Measurements from ENCODE around the gene U2AF1L4. TPM values are rescaled to one million over a fixed set of nuclear protein-coding genes. Genes with fewer than 3 reads are reported as not detected.
"Not testable (repeated sequence)": the region's sequence is repeated elsewhere in the genome, so short reads cannot be mapped to it uniquely, and the experiment has no call there.

Gene U2AF1L4
- total RNA-seq, 1 donor: 12.1 TPM

DNA sequence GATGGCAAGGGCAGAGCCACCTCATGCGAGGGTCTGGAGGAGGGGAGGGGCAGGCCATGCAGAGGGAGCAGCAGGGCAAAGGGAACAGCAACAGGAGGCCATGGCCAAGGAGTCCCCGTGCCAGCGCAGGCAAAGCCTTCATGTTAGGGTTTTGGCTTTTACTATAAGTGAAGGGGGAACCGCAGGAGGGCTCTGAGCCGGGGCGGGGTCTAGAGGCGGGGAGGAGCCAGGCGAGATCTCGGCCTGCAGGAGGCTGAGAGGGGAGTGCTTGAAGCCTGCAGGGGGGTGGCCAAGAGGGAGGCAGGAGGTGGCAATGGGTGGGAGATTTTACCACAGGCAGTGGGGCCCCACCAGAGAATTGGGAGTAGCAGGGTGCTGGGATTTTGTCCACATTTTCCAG is 36.4 kb upstream of the U2AF1L4 start:
- no peak for DNase-seq (ENCODE audit: low read depth in 2 of 3, low spot score in 2 of 3)

DNA sequence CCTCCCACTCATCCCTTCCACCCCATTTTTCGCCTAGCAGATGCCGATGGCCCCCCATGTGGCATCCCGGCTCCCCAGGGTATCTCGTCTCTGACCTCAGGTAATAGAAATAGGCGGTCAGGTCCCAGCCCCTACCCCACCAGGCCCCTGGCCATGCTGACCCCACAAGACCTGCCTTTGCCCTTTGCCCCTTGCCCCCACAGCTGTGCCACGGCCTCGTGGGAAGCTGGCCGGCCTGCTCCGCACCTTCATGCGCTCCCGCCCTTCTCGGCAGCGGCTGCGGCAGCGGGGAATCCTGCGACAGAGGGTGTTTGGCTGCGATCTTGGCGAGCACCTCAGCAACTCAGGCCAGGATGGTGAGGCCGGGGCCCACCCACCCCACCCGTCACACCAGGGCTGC is 35.5 kb upstream of the U2AF1L4 start:
- DNase-seq (ENCODE audit: low read depth in 2 of 3, low spot score in 2 of 3): no peak

DNA sequence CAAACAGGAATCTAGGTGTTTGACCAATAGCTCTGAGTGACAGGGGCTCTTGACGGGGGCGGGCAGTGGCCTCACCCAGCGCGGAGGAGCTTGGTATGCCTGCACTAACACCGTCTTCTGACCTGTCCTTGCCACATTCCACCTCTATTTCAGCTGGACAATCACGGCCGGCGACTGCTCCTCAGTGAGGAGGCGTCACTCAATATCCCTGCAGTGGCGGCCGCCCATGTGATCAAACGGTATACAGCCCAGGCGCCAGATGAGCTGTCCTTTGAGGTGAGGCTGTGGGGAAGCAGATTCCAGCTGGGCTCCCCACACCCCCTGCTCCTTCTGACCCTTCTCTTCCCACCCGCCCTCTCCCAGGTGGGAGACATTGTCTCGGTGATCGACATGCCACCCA is 34.8 kb upstream of the U2AF1L4 start:
- no peak for DNase-seq (ENCODE audit: low read depth in 2 of 3, low spot score in 2 of 3)

DNA sequence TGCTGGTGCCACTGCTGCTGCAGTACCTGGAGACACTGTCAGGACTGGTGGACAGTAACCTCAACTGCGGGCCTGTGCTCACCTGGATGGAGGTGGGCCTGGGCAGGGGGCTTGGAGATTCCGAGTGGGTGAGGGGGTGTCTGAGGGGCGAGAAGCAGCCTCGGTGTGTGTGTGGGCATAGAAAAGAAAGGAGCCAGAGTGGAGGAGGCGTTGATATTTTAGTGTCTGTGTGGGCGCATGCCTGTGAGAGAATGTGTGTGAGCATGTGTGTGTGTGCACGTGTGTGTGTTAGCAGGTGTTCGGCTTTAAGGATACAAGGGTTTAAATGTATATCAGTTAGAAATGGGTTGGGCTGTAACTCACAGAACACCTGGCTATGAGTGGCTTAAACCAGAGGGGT is 33.8 kb upstream of the U2AF1L4 start:
- no peak for DNase-seq (ENCODE audit: low read depth in 2 of 3, low spot score in 2 of 3)

DNA sequence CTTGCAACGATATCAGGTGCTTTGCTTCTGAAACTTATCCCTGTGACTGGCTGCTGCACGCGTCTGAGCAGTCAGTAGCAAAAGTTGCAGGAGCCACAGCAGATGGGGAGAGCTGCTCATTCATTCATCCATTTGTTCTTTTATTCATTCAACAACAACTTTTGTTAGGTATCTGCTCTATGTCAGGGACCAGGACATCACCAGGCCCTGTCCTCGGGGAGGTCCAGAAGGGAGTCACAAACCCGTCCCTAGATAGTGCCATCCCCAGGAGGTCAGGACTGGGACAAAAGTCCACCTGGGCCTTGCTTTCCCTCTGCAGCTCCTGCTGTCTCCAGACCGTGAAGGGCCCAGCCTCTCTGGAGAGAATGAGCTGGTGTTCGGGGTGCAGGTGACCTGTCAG is 32.7 kb upstream of the U2AF1L4 start:
- DNase-seq (ENCODE audit: low read depth in 2 of 3, low spot score in 2 of 3): no peak

DNA sequence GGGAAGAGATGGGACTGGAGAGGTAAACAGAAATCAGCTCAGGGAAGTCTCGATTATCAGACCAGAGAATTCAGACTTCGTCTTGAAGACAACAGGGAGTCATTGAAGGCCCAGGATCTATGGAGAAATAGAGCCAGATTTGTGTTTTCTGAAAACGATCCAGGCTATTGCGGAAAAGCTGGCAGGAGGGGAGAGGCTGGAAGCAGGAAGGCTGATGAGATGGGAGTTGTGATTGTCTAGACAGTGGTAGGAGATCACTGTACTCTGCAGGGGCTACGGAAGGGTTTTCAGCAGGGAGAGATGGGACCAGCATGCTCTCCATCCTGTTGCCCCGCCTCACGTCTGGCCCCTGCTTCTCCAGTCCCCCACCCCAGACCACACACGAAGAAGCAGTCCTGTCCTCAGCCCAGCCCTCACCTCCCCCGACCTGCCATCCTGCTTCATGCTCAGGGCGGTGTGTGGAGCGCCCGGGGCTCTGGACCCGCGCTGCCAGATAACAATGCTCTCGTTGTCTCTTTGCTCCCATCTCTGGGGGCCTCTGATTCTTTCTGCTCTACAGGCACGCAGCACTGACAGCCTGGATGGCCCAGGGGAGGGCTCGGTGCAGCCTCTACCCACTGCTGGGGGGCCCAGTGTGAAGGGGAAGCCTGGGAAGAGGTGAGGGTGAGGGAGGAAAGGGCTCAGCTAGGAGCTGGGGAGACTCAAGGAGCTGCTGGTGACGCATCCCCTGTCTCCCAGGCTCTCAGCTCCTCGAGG is 32.0 kb upstream of the U2AF1L4 start:
- DNase-seq (ENCODE audit: low read depth in 2 of 3, low spot score in 2 of 3): no peak

DNA sequence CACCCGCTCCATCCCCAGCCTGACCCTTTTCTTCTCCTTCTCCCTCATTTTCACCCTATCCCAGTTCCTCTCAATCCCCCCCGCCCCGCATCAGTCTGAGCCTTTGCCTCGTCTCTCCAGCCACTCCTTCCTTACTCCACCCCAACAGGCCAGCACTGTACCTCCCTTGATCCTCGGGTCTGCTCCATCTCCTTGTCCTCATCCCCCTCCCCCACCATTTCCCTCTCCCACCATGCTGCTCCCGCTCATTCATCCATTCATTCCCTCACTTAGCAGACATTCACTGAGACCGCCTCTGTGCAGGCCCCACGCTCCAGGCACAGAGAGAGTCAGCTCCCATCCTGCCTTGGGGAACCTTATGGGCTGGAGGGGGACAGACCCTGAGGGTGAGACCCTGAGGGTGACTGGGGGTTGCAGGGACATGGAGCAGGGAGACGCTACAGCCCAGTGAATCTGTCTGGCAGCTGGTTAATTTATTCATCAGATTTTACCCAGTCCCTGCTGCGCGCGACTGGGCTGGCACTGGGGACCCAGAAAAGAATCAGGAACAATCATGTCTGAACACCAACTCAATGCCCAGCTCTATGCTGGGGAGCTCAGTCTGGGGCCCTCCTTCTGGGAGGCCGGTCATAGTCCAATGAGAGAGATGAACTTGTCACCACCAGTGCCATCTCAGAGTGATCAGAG is 31.0 kb upstream of the U2AF1L4 start:
- no peak for DNase-seq (ENCODE audit: low read depth in 2 of 3, low spot score in 2 of 3)

DNA sequence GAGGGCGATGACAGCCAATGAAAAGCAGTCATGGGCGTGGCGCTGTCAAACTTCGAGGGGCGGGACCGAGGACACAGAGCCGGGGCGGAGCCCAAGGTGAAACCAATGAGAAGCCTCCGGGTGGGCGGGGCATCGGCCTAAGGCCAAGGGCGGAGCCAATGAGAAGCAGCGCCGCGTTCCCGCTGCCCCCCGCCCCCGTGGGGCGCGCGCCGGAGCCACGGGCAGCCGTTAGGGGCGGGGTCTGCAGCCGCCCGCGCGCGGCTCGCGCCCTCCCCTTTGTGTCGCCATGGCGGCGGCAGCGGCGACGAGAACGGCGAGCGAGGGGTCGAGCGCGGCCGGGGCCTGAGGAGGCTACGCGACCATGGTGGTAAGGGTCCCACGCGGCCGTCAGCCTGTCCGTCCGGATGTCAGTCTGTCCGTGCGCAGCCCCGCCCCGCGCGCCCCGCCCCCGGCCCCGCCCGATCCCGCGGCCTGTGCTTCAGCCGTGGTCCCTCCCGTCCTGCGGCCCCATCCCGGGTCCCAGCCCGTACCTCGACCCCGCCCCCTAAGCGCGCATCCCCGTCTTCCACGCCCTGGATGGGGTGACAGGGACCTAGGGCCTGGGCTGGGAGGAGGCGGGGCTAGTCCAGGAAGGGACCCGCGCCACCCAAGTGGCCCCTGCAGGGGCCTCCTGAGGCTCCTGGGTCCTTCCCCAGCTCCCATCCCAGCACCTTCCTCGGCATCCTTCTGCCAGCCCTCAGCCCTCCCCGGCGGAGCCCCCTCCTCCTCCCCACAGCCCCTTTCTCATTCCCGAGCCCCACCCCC is 30.3 kb upstream of the U2AF1L4 start, which contains the start of gene ARHGAP33:
Gene ARHGAP33 (plus strand): TSS at position 267 of the 804 bp plus-strand sequence. CDS start 95 bp downstream, at position 362.
- peak; percentile 95 to 99 (median 99) for DNase-seq (ENCODE audit: low read depth in 2 of 3, low spot score in 2 of 3)

DNA sequence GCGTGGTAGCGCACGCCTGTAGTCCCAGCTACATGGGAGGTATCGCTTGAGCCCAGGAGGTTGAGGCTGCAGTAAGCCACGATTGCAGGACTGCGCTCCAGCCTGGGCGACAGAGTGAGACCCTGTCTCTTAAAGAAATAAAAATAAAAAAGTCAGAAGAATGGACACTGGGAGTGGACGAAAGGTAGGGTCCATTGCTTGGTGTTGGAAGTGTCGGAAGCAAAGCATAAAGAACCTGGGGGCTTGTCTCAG is 29.8 kb upstream of the U2AF1L4 start:
- DNase-seq (ENCODE audit: low read depth in 2 of 3, low spot score in 2 of 3): no peak

DNA sequence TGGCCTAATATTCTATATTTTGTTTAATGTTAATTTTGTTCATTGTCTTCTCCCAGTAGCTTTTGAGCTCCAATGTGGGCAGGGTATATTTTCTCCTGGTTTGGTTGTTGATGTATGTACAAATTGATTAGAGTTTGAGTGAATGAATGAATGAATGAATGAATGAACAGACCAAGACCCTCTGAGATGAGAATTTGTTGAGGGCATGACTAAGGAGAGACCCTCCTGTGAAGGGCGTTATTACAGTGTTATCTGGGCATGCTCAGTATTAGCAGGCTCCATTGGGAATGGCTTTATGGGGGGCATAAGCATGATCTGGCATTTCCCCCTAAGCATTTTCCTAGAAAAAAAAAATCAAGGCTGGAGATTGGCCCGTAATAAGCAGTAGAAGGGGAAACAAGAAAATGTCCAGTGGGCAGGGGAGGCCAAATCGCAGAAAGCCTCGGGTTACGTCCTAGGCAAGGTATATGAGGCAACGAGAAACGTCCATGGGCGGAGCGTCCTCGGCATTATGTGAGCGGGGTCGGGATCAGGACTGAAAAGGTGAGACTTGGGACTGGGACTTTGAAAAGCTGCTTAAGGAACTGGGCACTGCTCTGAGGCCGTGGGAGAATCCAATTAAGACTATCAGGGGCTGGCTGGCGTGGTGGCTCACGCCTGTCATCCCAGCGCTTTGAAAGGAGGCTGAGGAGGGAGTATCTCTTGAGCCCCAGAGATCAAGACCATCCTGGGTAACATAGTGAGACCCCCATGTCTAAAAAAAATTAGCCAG is 29.2 kb upstream of the U2AF1L4 start:
- no peak for DNase-seq (ENCODE audit: low read depth in 2 of 3, low spot score in 2 of 3)

DNA sequence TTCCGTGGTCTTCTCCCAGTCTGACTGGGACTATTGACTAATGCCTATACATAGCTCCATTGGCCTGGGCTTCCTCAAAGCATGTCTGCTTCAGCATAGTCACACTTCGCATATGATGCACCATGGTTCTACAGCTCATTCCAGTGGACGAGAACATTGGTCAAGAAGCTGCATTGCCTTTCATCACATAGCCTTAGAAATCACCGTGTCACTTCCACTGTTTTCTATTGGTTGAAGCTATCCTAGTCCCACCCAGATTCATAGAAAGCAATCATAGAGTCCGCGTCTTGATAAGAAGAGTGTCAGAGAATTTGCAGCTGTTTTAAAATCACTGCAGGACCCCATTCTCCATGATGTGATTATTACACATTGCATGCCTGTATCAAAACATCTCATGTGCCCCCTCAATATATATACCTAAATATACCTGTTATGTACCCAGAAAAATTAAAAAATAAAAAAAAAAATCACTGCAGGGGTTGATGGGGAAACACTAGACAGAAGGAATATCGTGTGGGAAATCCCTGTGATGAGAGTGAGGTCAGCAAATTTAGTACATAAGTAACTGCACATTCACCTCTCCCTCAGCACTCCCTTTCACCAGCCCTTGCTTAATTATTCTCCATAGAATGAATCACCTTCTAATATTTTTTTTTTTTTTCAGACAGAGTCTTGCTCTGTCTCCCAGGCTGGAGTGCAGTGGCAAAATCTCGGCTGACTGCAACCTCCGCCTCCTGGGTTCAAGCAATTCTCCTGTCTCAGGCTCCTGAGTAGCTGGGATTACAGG is 28.0 kb upstream of the U2AF1L4 start:
- no peak for DNase-seq (ENCODE audit: low read depth in 2 of 3, low spot score in 2 of 3)

DNA sequence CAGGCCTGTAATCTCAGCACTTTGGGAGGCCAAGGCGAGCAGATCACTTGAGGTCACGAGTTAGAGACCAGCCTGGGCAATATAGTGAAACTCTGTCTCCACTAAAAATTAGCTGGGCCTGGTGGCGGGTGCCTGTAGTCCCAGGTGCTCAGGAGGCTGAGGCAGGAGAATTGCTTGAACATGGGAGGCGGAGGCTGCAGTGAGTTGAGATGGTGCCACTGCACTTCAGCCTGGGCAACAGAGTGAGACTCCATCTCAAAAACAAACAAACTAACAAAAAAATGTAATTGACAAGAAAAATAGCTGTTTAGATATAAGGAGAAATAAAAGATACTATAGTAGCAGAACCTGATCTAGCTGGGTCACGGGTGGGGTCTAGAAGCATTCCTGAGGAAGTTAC is 27.1 kb upstream of the U2AF1L4 start:
- DNase-seq (ENCODE audit: low read depth in 2 of 3, low spot score in 2 of 3): not testable (repeated sequence)

DNA sequence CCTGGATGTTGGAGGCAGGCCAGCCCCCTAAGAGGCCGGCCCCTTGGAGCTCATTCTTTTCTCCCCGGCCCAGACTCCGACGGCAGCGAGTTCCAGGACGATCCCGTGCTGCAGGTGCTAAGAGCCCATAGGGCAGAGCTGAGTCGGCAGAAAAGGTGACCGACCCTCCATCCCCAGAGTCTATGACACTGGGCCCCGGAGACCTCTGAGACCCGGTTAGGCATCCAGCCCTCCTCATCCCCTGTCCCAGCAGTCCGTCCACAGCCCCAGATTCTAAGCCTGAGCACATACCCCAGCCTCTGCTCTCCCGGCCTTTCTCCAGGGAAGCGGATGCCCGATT is 22.8 kb upstream of the U2AF1L4 start:
- DNase-seq (ENCODE audit: low read depth in 2 of 3, low spot score in 2 of 3): no peak

DNA sequence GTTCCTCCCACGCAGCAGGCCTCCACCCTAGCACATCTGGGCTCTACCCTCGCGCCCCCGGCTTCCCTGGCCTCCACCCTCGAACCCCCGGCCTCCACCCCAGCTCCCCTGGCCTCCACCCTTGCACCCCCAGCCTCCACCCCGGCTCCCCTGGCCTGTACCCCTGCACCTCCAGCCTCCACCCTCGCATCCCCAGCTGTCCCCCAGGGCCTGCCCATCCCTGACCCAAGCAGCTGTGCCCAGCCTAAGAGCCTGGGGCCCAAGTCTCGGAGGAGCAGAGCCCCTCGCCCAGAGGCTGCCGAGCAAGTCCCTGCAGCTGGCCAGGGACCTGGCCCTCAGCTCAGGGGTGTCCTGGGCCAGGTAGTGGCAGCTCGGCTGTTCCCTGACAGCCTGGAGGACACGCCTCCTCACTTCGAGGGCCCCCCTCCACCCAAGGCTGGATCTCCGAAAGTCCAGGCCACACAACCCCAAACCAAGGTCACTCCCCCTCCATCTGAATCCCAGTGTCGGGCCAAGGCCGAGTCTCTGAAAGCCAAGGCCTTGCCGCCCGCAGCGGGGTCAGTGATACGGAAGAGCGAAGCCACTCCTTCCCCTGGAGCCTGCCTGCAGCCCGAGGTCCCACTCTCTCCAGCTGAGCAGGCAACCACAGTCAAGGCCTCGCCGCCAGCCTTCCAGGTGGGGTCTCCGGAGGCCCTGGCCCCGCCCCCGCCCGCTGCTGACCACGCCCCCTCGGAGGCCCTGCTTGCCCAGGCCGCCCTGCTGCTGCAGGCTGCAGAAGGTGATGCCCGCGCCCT is 22.3 kb upstream of the U2AF1L4 start:
- no peak for DNase-seq (ENCODE audit: low read depth in 2 of 3, low spot score in 2 of 3)

DNA sequence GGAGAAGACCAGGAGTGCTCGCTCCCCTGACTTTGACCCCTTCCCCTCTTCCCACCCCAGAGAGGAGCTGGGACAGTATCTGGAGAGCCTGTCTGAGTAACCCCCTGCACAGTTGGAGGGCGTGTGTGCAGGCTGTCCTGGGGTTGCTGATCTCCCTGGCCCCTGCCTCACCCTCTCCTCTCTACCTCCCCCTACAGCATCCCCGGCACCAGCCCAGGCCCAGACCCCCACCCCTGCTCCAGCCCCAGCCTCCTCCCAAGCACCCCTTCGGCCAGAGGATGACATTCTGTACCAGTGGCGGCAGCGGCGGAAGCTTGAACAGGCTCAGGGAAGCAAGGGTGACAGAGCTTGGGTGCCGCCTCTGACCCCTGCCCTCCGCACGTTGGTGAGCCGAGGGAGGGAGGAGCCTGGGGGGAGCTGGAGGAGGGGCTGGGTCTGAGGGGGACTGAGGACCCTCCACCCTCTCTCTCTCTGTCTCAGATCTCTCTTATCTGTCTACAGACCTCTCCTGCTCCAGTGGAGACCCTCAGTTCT is 21.4 kb upstream of the U2AF1L4 start:
- no peak for DNase-seq (ENCODE audit: low read depth in 2 of 3, low spot score in 2 of 3)

DNA sequence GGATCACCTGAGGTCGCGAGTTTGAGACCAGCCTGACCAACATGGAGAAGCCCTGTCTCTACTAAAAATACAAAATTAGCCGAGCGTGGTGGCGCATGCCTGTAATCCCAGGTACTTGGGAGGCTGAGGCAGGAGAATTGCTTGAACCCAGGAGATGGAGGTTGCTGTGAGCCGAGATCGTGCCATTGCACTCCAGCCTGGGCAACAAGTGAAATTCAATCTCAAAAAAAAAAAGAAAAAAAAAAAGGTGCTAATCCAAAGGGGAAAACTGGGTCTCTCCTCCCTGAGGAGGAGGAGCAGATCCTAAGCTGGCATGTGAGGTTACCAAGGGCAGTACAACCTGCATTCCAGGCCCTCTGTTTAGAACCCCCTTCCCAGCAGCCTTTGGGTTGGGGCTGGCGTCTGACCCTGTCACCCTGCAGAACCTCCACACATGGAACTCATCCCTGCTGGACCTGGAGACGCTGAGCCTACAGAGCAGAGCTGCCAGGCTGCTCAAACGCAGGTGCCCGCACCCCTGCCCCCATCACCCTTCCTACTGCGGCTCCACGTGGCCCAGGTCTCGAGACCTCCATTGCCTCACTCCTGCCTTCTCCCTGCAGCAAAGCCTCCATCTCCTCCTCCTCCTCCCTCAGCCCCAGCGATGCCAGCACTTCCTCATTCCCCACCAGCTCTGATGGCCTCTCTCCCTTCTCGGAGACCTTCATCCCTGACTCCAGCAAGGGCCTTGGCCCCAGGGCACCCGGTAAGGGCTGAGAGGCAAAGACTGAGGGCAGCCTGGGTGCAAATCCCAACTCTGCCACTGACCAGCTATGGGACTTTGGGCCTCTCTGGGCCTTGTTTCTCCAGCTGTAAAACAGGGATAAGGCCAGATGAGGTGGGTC is 19.5 kb upstream of the U2AF1L4 start:
- DNase-seq (ENCODE audit: low read depth in 2 of 3, low spot score in 2 of 3): no peak

DNA sequence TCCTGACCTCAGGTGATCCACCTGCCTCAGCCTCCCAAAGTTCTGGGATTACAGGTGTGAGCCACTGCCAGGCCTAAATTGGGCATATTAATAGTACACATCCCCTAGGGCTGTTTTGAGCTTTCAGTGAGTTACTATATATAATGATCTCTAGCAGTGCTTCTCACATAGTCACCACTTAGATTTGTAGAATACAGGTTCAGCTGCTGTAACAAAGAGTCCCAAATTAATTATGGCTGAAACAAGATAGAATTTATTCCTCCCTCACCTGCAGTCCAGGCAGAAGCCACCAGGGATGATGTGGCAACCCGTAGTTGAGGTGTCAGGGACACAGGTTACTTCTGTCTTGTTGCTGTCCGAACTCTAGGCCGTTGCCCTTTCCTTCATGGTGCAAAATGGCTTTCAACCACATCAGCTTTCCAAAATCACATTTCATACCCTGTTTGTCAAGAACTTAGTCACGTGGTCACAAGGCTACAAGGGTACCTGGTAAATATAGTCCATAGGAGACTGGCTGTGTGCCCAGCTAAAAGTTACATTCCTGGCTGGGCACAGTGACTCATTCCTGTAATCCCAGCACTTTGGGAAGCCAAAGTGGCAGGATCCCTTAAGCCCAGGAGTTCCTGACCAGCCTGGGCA is 15.6 kb upstream of the U2AF1L4 start:
- DNase-seq (ENCODE audit: low read depth in 2 of 3, low spot score in 2 of 3): no peak

DNA sequence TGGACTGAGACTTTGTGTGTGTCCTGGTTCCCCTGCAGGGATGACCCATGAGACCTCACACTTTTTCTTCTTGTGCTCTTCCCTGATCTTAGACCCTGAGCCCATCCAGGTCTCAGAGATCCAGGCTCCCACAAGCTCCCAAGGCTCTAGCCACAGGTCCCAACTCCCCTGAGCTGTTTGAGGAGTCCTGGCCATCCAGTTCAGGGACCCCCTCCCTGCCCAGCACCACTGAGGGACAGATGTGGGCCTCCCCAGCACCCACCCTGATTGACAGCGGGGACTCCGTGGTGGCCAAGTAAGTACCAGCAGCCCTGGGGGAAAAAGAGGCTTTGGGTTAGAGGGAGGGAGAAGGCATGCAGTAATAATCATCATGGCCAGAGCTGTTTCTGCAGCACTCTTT is 14.5 kb upstream of the U2AF1L4 start:
- no peak for DNase-seq (ENCODE audit: low read depth in 2 of 3, low spot score in 2 of 3)

All from hematopoietic multipotent progenitor cell (in vitro differentiated cells).